ENCODE measurements around the gene FDPS. TPM values are rescaled to one million over a fixed set of nuclear protein-coding genes. Genes with fewer than 3 reads are reported as not detected.
A peak's percentile ranks its signal among the peaks of the same experiment; 100 is the strongest.

Gene FDPS
- 100 to 1,000 TPM in 2 of 4 donors, 10 to 100 TPM in 2; 78.9 to 113 (median 99.1) TPM for total RNA-seq
- polyA plus RNA-seq = 103 TPM
- long read RNA-seq, donor 1, transcript FDPS-206 (10 exons, 1,178 nt) = major isoform, 42 of 93 reads
- long read RNA-seq, donor 1, transcript FDPS-203 (10 exons, 1,256 nt) = minor isoform, 26 of 93 reads
- long read RNA-seq, donor 1, partial matches to known transcripts = 5 of 93 reads
- long read RNA-seq, donor 1, other reads (novel, unspliced or antisense) = 12 of 93 reads
- long read RNA-seq, donor 2, transcript FDPS-203 (10 exons, 1,256 nt) = major isoform, 17 of 42 reads
- long read RNA-seq, donor 2, transcript FDPS-206 (10 exons, 1,178 nt) = minor isoform, 9 of 42 reads
- long read RNA-seq, donor 2, partial matches to known transcripts = 7 of 42 reads
- long read RNA-seq, donor 2, other reads (novel, unspliced or antisense) = 4 of 42 reads
- long read RNA-seq, donor 3, transcript FDPS-203 (10 exons, 1,256 nt) = major isoform, 71 of 174 reads
- long read RNA-seq, donor 3, transcript FDPS-206 (10 exons, 1,178 nt) = minor isoform, 62 of 174 reads
- long read RNA-seq, donor 3, transcript FDPS-202 (11 exons, 1,431 nt) = minor isoform, 7 of 174 reads
- long read RNA-seq, donor 3, partial matches to known transcripts = 10 of 174 reads
- long read RNA-seq, donor 3, other reads (novel, unspliced or antisense) = 18 of 174 reads
- long read RNA-seq, donor 4, transcript FDPS-206 (10 exons, 1,178 nt) = major isoform, 15 of 27 reads
- long read RNA-seq, donor 4, transcript FDPS-203 (10 exons, 1,256 nt) = minor isoform, 5 of 27 reads
- long read RNA-seq, donor 4, partial matches to known transcripts = 4 of 27 reads
- long read RNA-seq, donor 4, other reads (novel, unspliced or antisense) = 1 of 27 reads

DNA sequence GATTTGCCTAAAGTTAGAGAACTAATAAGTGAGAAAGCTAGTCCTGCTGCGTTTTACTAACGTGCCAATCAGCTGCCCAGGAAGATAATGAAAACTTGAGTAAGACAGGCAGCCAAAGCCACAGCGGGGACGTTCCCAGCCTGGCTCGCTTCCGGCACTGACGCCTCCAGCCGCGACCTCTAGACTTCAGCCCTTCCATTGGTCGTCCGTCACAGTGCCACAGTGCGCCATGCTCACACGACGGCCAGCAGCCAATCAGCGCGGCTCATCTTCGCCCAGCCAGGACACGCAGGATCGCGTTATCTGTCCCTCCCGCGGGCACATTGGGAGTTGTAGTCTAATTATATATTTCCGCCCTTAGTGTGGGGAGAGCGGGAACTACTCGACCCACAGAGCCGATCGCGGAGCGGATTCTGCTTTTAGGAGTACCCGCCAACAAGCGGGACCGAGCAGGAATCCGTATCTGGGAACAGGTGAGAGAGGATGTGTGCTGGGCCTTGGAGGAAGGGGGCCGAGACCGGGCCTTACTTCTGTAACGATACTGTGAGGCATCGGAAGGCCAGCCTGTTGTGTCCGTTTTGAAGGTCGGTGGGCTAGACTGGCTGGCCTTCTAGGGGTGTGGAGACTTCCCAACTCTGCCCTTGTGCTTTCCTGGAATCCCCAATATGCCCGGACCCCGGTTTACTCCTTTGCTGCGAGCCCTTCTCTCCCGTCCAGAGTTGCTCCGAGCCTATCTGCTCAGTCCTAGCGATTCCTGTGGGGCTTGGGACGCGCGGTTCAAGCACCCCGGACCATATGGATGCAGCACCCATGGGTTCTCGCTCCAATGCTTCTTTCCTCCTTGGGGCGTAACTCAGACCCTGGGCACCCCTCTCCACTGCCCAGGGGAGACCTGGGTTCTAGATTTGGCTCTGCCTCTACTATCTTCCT, at the start of gene FDPS:
Gene FDPS (plus strand): TSS at position 374 of the 930 bp plus-strand sequence. CDS start 924 bp downstream, outside the sequence.
- H3K4me1 ChIP-seq (ENCODE audit: control insufficient read depth, insufficient read depth, low read length) = no peaks in the 10 kb centered on the region
- H3K27me3 ChIP-seq (ENCODE audit: control insufficient read depth, insufficient read depth) = no peaks in the 10 kb centered on the region
- ATAC-seq (peak; percentile 99), DNase-seq (peak; percentile 99)
- intact Hi-C loops (cut with DNase I) = no loop called here
- peak within 1 kb of the TSS; percentile 94 for H3K27ac ChIP-seq (ENCODE audit: low read length)
- under 1% methylated on average over 51 of the region's 51 CpGs for WGBS
- H3K9me3 ChIP-seq (ENCODE audit: control insufficient read depth, low read length) = no peaks in the 10 kb centered on the region
- peak within 1 kb of the TSS; percentile 69 for H3K4me3 ChIP-seq (ENCODE audit: low read length)

DNA sequence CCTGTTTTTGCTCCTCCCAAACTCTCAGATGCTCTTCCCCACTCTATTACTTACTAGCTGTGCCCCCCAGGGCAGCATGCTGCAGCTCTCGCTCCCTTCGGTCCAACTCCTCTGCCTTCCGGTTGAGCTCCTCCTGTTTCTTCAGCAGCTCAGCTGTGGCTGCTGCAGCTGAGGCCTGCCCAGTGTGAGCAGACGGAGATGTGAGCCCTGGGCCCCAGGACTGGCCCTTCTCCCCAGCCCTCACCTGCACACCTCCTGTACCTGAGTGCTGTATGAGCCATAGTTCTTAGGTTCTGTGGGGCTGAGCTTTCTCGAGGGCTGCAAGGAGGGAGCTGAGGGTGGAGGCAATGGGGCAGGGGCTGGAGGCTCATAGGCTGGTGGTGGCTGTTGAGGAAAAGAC, 48.4 kb upstream of the FDPS start:
- intact Hi-C loops (cut with DNase I) = loop anchor here in 1 of 4 donors (10.0 kb wide), 1 partner anchor 255 kb away; no protein-coding TSS in a partner anchor
- Histone ChIP-seq H3K27ac (ENCODE audit: low read length) (no peak overlapping the region), H3K4me1 (ENCODE audit: control insufficient read depth, insufficient read depth, low read length) (peaks cover 7% of the 10 kb centered on the region), H3K9me3 (ENCODE audit: control insufficient read depth, low read length) (no peaks in the 10 kb centered on the region), H3K4me3 (ENCODE audit: low read length) (no peak overlapping the region), H3K27me3 (ENCODE audit: control insufficient read depth, insufficient read depth) (no peaks in the 10 kb centered on the region)
- ATAC-seq (no peak), DNase-seq (no peak)
- WGBS = 92% methylated on average over 5 of the region's 5 CpGs

DNA sequence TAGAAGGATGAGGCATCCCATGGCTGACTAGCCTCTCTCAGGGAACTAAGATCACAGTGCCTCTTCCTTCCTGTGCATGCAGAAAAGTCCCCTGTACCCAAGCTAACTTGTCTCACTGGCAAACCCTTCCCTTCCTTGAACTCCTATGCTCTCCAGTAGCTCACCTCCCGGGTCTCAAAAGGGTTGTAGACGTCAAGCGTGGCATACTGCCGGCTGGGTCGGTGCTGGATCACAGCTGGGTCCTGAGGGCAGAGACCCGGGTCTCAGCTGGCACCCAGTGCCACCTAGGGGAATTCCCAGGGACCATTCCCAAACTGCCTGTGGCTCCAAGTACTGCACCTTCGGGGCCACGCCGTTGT, 47.2 kb upstream of the FDPS start:
- intact Hi-C loops (cut with DNase I) = loop anchor here in 1 of 4 donors (10.0 kb wide), 1 partner anchor 253 kb away; no protein-coding TSS in a partner anchor
- H3K9me3 ChIP-seq (ENCODE audit: control insufficient read depth, low read length) = no peaks in the 10 kb centered on the region
- H3K27me3 ChIP-seq (ENCODE audit: control insufficient read depth, insufficient read depth) = no peaks in the 10 kb centered on the region
- H3K4me3 ChIP-seq (ENCODE audit: low read length) = peak overlapping the region; percentile 76
- peaks cover 7% of the 10 kb centered on the region for H3K4me1 ChIP-seq (ENCODE audit: control insufficient read depth, insufficient read depth, low read length)
- WGBS = under 1% methylated on average over 9 of the region's 9 CpGs
- DNase-seq (peak in 2 of 3 donors; percentile 63 to 69), ATAC-seq (peak in 1 of 2 donors; percentile 1)
- peak overlapping the region; percentile 69 for H3K27ac ChIP-seq (ENCODE audit: low read length)

DNA sequence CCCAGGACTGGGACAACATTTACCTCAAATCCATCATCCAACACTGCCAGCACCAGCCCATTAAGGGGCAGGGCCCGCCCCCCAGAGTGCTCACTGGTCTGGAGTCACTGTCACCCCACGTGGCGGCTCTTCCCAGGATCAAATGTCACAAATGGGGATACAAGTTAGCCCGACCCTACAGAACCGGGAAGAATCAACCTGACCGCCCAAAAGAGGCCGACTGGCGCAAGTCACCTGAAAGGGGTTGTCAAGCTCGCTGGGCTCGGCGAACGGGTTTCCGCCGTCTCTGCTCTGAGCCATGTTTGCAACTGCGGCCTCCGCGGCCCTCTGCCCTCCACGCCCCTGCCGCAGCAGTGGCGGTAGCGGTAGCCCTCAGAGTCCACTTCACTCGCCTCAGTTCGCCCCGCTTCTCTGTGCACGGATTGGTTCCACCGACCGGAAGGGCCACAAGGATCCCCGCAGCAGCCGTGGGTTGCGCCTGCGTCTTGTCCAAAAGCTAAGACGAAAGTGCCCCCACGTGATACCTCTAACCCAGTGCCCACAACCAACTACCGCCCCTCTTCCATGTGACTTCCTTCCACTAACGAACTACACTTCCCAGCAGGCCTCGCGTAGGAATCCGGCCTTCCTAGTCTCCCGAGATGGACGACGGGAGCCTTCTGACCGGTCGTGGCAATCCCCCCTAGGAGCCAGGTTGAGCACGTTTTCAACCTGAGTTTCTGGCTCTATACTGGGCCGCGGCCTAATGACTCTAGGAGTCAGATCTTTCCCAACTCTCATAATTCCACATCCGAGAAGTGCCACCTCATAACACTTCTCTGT, 46.6 kb upstream of the FDPS start, which contains the start of gene SCAMP3:
Gene SCAMP3 (minus strand): TSS at position 509 of the 822 bp plus-strand sequence. CDS start 209 bp downstream, at position 300.
- WGBS = under 1% methylated on average over 47 of the region's 47 CpGs
- DNase-seq (peak; percentile 95 to 97 (median 96)), ATAC-seq (peak; percentile 98)
- peak within 1 kb of the TSS; percentile 76 for H3K4me3 ChIP-seq (ENCODE audit: low read length)
- H3K9me3 ChIP-seq (ENCODE audit: control insufficient read depth, low read length) = no peaks in the 10 kb centered on the region
- intact Hi-C loops (cut with DNase I) = loop anchor here in 1 of 4 donors (10.0 kb wide), 1 partner anchor 253 kb away; no protein-coding TSS in a partner anchor
- peak within 1 kb of the TSS; percentile 69 for H3K27ac ChIP-seq (ENCODE audit: low read length)
- H3K4me1 ChIP-seq (ENCODE audit: control insufficient read depth, insufficient read depth, low read length) = peaks cover 7% of the 10 kb centered on the region
- no peaks in the 10 kb centered on the region for H3K27me3 ChIP-seq (ENCODE audit: control insufficient read depth, insufficient read depth)

DNA sequence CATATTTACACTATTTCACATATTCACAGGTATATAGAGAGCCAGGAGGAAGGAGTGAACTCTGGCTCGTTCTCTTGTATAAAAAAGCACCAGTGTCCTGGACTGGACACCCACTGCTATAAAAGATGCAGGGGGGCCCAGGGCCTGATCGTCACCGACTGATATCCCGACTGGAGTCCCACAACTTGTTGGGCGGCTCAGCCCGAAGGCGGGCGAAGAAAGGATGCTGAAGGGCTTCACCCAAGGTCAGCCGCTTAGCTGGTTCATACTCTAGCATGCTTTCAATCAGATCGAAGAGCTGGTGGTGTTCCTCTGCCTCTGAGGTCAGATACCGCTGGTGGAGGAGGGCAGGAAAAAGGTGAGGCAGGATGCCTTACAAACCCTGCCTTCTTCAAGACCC, 45.6 kb upstream of the FDPS start:
- intact Hi-C loops (cut with DNase I) = loop anchor here in 1 of 4 donors (10.0 kb wide), 1 partner anchor 252 kb away; no protein-coding TSS in a partner anchor
- Histone ChIP-seq H3K27me3 (ENCODE audit: control insufficient read depth, insufficient read depth) (no peaks in the 10 kb centered on the region), H3K4me3 (ENCODE audit: low read length) (no peak overlapping the region), H3K9me3 (ENCODE audit: control insufficient read depth, low read length) (no peaks in the 10 kb centered on the region), H3K4me1 (ENCODE audit: control insufficient read depth, insufficient read depth, low read length) (peaks cover 7% of the 10 kb centered on the region), H3K27ac (ENCODE audit: low read length) (peak overlapping the region; percentile 34)
- DNase-seq (no peak), ATAC-seq (no peak)
- 87% methylated on average over 11 of the region's 11 CpGs for WGBS

DNA sequence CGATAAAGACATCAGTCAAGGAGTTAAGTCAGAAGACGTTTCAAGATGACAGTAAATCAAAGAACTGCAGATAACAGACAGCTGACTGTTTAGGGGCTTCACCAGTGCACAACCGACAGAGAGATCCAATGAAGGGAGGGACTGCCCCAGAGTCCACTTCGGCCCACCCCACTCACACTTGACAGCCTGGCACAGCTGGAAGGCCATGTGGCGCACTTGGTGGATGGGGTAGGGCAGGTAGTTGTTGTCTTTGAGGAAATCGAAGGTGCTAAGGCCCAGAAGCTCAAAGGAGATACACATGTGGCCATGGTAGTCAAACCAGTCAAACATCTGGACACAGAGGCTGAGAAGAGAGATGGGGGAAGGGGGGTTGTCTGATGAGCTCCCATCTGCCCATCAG, 42.1 kb upstream of the FDPS start:
- Histone ChIP-seq H3K4me1 (ENCODE audit: control insufficient read depth, insufficient read depth, low read length) (peaks cover 2% of the 10 kb centered on the region), H3K4me3 (ENCODE audit: low read length) (no peak overlapping the region), H3K9me3 (ENCODE audit: control insufficient read depth, low read length) (no peaks in the 10 kb centered on the region), H3K27me3 (ENCODE audit: control insufficient read depth, insufficient read depth) (no peaks in the 10 kb centered on the region), H3K27ac (ENCODE audit: low read length) (no peak overlapping the region)
- intact Hi-C loops (cut with DNase I) = loop anchor here in 1 of 4 donors (10.0 kb wide), 1 partner anchor 248 kb away; no protein-coding TSS in a partner anchor
- DNase-seq = no peak
- ATAC-seq = no peak
- 75% methylated on average over 6 of the region's 6 CpGs for WGBS

DNA sequence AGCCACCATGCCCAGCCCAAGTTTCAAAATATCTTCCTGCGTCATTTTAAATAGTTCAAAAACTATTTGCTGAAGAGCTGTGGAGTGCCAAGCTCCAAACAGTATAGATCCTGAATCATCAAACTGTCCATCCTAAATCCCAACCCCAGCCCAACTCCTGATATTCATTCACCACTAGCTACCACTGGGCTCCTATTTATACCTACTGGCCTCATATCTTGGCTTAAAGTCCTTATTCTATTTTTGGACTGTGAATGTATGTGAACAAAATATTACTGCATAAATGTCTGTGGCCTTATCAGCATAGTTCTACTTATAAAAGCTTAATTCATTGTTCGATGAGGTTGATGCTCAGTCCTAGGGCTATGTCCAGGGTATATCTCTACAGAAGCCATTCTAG, 41.3 kb upstream of the FDPS start:
- H3K27ac ChIP-seq (ENCODE audit: low read length) = peak overlapping the region; percentile 8
- 75% methylated on average over 2 of the region's 2 CpGs for WGBS
- H3K27me3 ChIP-seq (ENCODE audit: control insufficient read depth, insufficient read depth) = no peaks in the 10 kb centered on the region
- H3K9me3 ChIP-seq (ENCODE audit: control insufficient read depth, low read length) = no peaks in the 10 kb centered on the region
- ATAC-seq = no peak
- no peak overlapping the region for H3K4me3 ChIP-seq (ENCODE audit: low read length)
- H3K4me1 ChIP-seq (ENCODE audit: control insufficient read depth, insufficient read depth, low read length) = peaks cover 2% of the 10 kb centered on the region
- intact Hi-C loops (cut with DNase I) = loop anchor here in 1 of 4 donors (10.0 kb wide), 1 partner anchor 247 kb away; no protein-coding TSS in a partner anchor
- no peak for DNase-seq

DNA sequence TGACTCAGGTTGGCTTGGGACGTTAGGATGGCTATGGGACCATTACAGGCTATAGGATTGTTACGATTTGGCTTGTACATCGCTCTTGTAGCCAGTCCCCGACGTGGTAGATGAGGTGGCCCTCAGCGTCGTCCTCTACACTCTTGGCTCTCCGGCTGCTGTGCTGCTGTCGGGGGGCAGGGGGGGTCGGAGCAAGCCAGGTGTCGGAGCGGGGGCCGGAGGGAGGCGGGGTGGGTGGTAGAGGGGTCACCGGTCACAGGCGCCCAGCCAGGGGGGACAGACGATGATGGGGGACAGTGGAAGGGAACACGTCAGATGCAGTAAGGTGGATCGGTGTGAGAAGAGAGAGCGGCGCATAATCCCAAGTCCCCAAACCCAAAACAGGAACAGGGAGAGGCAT, 40.0 kb upstream of the FDPS start:
- ATAC-seq (no peak), DNase-seq (no peak)
- no peaks in the 10 kb centered on the region for H3K4me1 ChIP-seq (ENCODE audit: control insufficient read depth, insufficient read depth, low read length)
- no peaks in the 10 kb centered on the region for H3K27me3 ChIP-seq (ENCODE audit: control insufficient read depth, insufficient read depth)
- H3K4me3 ChIP-seq (ENCODE audit: low read length) = no peak overlapping the region
- no peaks in the 10 kb centered on the region for H3K9me3 ChIP-seq (ENCODE audit: control insufficient read depth, low read length)
- intact Hi-C loops (cut with DNase I) = loop anchor here in 1 of 4 donors (10.0 kb wide), 1 partner anchor 246 kb away; no protein-coding TSS in a partner anchor
- 89% methylated on average over 21 of the region's 21 CpGs for WGBS
- H3K27ac ChIP-seq (ENCODE audit: low read length) = no peak overlapping the region

DNA sequence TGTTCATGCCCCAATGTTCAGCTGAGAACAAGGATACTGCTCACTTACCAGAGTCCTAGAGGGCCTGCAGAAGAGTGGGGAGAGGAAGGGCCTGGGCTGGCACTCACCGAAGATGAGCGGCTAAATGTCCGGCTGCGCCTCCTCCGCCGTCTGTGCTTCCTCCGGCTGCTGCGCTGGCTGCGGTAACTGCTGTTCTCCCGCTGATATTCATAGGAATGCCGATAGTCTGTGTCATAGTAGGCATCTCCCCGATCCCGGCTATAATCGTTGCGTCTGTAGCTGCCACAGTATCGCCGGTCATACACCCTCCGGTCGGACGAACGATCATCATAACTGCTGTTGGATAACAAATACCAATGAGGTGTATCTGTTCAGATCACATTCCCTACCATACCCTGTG, 39.3 kb upstream of the FDPS start:
- intact Hi-C loops (cut with DNase I) = loop anchor here in 1 of 4 donors (10.0 kb wide), 1 partner anchor 245 kb away; no protein-coding TSS in a partner anchor
- DNase-seq = no peak
- Histone ChIP-seq H3K9me3 (ENCODE audit: control insufficient read depth, low read length) (no peaks in the 10 kb centered on the region), H3K4me1 (ENCODE audit: control insufficient read depth, insufficient read depth, low read length) (no peaks in the 10 kb centered on the region), H3K27ac (ENCODE audit: low read length) (no peak overlapping the region), H3K27me3 (ENCODE audit: control insufficient read depth, insufficient read depth) (no peaks in the 10 kb centered on the region), H3K4me3 (ENCODE audit: low read length) (no peak overlapping the region)
- WGBS = 92% methylated on average over 21 of the region's 21 CpGs
- ATAC-seq = no peak
